GM15510 (cell line): Measurements from ENCODE around the gene CBLB.

ENCODE experiments used
- POLR2A ChIP-seq: IDR thresholded peaks from 3 replicates; pipeline ENCODE4 v1.6.1; 2011; ENCODE audit warnings: borderline replicate concordance; ENCODE audit not compliant: insufficient read length; ENCODE audit errors: extremely low read depth

Gene CBLB

GRCh38 chr3:105653868-105654267 lies 214.9 kb downstream of the CBLB start:
- TF ChIP-seq POLR2A: no peak

- TF ChIP-seq POLR2A: no peak
Observed at GRCh38 chr3:105653166-105653565, 215.6 kb downstream of the CBLB start.

- no peak for TF ChIP-seq POLR2A
Observed at GRCh38 chr3:105649480-105649879, 219.3 kb downstream of the CBLB start.

GRCh38 chr3:105647047-105647446 lies 221.8 kb downstream of the CBLB start:
- no peak for TF ChIP-seq POLR2A

GRCh38 chr3:105639131-105639530 lies 229.7 kb downstream of the CBLB start:
- TF ChIP-seq POLR2A: no peak

- no peak for TF ChIP-seq POLR2A
Observed at GRCh38 chr3:105634708-105635107, 234.1 kb downstream of the CBLB start.

- TF ChIP-seq POLR2A: no peak
Observed at GRCh38 chr3:105629718-105630117, 239.1 kb downstream of the CBLB start.

- no peak for TF ChIP-seq POLR2A
Observed at GRCh38 chr3:105626739-105627138, 242.1 kb downstream of the CBLB start.

- no peak for TF ChIP-seq POLR2A
Observed at GRCh38 chr3:105622169-105622568, 246.6 kb downstream of the CBLB start.

GRCh38 chr3:105620236-105620635 lies 248.6 kb downstream of the CBLB start:
- no peak for TF ChIP-seq POLR2A

GRCh38 chr3:105619651-105620050 lies 249.2 kb downstream of the CBLB start:
- TF ChIP-seq POLR2A: no peak

GRCh38 chr3:105618556-105618955 lies 250.3 kb downstream of the CBLB start:
- no peak for TF ChIP-seq POLR2A

GRCh38 chr3:105616374-105617121 lies 252.3 kb downstream of the CBLB start:
- TF ChIP-seq POLR2A: no peak

- no peak for TF ChIP-seq POLR2A
Observed at GRCh38 chr3:105615814-105616213, 253.0 kb downstream of the CBLB start.

- no peak for TF ChIP-seq POLR2A
Observed at GRCh38 chr3:105614288-105615030, 254.4 kb downstream of the CBLB start.

GRCh38 chr3:105613120-105613519 lies 255.7 kb downstream of the CBLB start:
- no peak for TF ChIP-seq POLR2A
